ENCODE results near the gene AURKAIP1.

The AURKAIP1 gene

GRCh38 chr1:1364266-1364665 lies 10.7 kb downstream of the AURKAIP1 start:
- no peak overlapping the region for H2AFZ ChIP-seq (ENCODE audit: low read length)
- H3K27me3 ChIP-seq (replicated peaks; ENCODE audit: insufficient read depth, low read length) = peaks cover 29% of the 10 kb centered on the region
- H3K36me3 ChIP-seq (replicated peaks; ENCODE audit: insufficient read depth, low read length) = no peaks in the 10 kb centered on the region
- H3K4me3 ChIP-seq (ENCODE audit: low read length) = no peak overlapping the region
- H4K20me1 ChIP-seq (ENCODE audit: insufficient read depth, low read length) = no peaks in the 10 kb centered on the region
- no peak overlapping the region for H3K27ac ChIP-seq (ENCODE audit: low read length)
- H3K4me1 ChIP-seq (ENCODE audit: low read length) = no peaks in the 10 kb centered on the region
- H3K79me2 ChIP-seq (ENCODE audit: low read length) = no peaks in the 10 kb centered on the region
- no peak for TF ChIP-seq EZH2 (optimal IDR thresholded peaks at IDR 0.05; ENCODE audit: low read depth, low read length)
- TF ChIP-seq EZH2phosphoT487 (IDR thresholded peaks at IDR 0.05; ENCODE audit: low read length) = no peak
- TF ChIP-seq, protein P1, sequence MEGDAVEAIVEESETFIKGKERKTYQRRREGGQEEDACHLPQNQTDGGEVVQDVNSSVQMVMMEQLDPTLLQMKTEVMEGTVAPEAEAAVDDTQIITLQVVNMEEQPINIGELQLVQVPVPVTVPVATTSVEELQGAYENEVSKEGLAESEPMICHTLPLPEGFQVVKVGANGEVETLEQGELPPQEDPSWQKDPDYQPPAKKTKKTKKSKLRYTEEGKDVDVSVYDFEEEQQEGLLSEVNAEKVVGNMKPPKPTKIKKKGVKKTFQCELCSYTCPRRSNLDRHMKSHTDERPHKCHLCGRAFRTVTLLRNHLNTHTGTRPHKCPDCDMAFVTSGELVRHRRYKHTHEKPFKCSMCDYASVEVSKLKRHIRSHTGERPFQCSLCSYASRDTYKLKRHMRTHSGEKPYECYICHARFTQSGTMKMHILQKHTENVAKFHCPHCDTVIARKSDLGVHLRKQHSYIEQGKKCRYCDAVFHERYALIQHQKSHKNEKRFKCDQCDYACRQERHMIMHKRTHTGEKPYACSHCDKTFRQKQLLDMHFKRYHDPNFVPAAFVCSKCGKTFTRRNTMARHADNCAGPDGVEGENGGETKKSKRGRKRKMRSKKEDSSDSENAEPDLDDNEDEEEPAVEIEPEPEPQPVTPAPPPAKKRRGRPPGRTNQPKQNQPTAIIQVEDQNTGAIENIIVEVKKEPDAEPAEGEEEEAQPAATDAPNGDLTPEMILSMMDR (IDR thresholded peaks at IDR 0.05; ENCODE audit: low read length) = no peak
- H3K4me2 ChIP-seq (ENCODE audit: low read depth, low read length) = no peak overlapping the region
- H3F3A ChIP-seq (ENCODE audit: insufficient read depth, low read length) = no peaks in the 10 kb centered on the region
- no peaks in the 10 kb centered on the region for H3K9me3 ChIP-seq (replicated peaks; ENCODE audit: insufficient read depth, low read length)
- no peaks in the 10 kb centered on the region for H3K9me2 ChIP-seq (replicated peaks; ENCODE audit: insufficient read depth, low read length)
- no peak for DNase-seq
- H3K9ac ChIP-seq (ENCODE audit: low read length) = no peak overlapping the region

DNA sequence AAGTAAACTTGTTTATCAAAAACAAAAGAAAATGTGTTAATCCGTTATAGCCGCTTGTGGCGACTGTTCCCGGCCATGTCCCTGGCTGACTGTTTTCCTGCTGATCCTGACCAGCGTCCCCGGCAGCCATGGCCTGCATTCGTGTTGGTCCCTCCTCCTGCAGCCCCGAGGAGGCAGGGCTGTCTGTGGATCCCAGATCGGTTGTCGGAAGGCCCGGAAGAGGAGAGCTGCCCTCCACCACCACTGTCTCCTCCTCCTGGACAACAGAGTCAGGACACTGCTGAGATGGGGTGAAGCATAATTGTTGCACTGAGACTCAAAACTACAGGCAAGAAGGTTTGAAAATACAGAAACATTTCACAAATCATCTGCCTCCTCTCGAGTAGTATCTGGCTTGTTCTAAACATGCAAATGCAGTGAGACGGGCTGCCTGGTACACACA lies 13.0 kb downstream of the AURKAIP1 start:
- Histone ChIP-seq H3K79me2 (ENCODE audit: low read length) (no peaks in the 10 kb centered on the region), H3K4me3 (ENCODE audit: low read length) (no peak overlapping the region), H3K27me3 (replicated peaks; ENCODE audit: insufficient read depth, low read length) (peaks cover 46% of the 10 kb centered on the region), H3K4me2 (ENCODE audit: low read depth, low read length) (no peak overlapping the region), H3K27ac (ENCODE audit: low read length) (no peak overlapping the region), H4K20me1 (ENCODE audit: insufficient read depth, low read length) (no peaks in the 10 kb centered on the region), H3K9me2 (replicated peaks; ENCODE audit: insufficient read depth, low read length) (no peaks in the 10 kb centered on the region), H2AFZ (ENCODE audit: low read length) (no peak overlapping the region), H3K9ac (ENCODE audit: low read length) (no peak overlapping the region), H3K4me1 (ENCODE audit: low read length) (no peaks in the 10 kb centered on the region), H3K36me3 (replicated peaks; ENCODE audit: insufficient read depth, low read length) (no peaks in the 10 kb centered on the region), H3K9me3 (replicated peaks; ENCODE audit: insufficient read depth, low read length) (no peaks in the 10 kb centered on the region), H3F3A (ENCODE audit: insufficient read depth, low read length) (no peaks in the 10 kb centered on the region)
- DNase-seq = no peak
- TF ChIP-seq EZH2phosphoT487 (IDR thresholded peaks at IDR 0.05; ENCODE audit: low read length) = no peak
- no peak for TF ChIP-seq EZH2 (optimal IDR thresholded peaks at IDR 0.05; ENCODE audit: low read depth, low read length)
- TF ChIP-seq, protein P1 (IDR thresholded peaks at IDR 0.05; ENCODE audit: low read length) = no peak

DNA sequence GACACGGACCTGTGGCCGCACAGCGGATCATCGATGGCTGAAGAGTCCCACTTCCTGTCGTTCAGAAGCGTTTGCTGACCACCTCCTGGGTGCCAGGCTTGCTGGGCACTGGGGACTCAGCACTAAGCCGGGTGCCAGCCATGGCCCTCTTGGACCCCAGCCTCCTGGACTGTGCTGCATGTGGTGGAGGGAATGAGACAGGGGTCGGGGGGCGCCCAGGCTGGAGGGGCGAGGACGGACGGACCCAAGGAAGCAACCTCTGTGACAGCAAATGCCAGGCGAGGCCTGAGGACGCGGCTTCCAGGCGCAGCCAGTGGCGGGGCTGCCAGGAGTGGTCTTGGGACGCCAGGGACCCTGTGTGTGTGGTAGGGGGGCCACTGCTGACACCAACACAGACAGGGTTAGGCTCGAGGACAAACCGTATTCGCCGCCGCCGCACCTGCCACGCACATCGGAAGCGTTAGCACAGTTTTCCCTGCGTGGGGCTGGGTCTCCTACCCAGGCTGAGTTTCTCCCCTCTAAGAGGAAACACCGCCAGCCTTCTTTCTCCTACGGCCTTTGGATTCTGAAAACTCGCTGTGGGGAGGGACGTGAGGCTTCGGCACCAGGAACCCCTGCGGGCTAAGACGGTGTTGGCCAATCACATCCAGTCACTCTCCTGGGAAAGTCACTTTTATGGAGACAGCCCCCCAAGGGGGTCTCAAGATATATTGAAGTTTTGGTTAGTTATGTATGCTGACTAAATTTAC lies 13.6 kb downstream of the AURKAIP1 start:
- H3K4me2 ChIP-seq (ENCODE audit: low read depth, low read length) = no peak overlapping the region
- no peaks in the 10 kb centered on the region for H3K36me3 ChIP-seq (replicated peaks; ENCODE audit: insufficient read depth, low read length)
- H3K9me3 ChIP-seq (replicated peaks; ENCODE audit: insufficient read depth, low read length) = no peaks in the 10 kb centered on the region
- H4K20me1 ChIP-seq (ENCODE audit: insufficient read depth, low read length) = no peaks in the 10 kb centered on the region
- DNase-seq = no peak
- H3K27ac ChIP-seq (ENCODE audit: low read length) = no peak overlapping the region
- TF ChIP-seq EZH2phosphoT487 (IDR thresholded peaks at IDR 0.05; ENCODE audit: low read length) (no peak), EZH2 (optimal IDR thresholded peaks at IDR 0.05; ENCODE audit: low read depth, low read length) (no peak)
- TF ChIP-seq, protein P1 (IDR thresholded peaks at IDR 0.05; ENCODE audit: low read length) = no peak
- peaks cover 46% of the 10 kb centered on the region for H3K27me3 ChIP-seq (replicated peaks; ENCODE audit: insufficient read depth, low read length)
- no peaks in the 10 kb centered on the region for H3K9me2 ChIP-seq (replicated peaks; ENCODE audit: insufficient read depth, low read length)
- no peaks in the 10 kb centered on the region for H3K79me2 ChIP-seq (ENCODE audit: low read length)
- H3F3A ChIP-seq (ENCODE audit: insufficient read depth, low read length) = no peaks in the 10 kb centered on the region
- no peak overlapping the region for H3K4me3 ChIP-seq (ENCODE audit: low read length)
- no peaks in the 10 kb centered on the region for H3K4me1 ChIP-seq (ENCODE audit: low read length)
- no peak overlapping the region for H3K9ac ChIP-seq (ENCODE audit: low read length)
- no peak overlapping the region for H2AFZ ChIP-seq (ENCODE audit: low read length)
